Epithelial cell of esophagus (primary cell): Measurements from ENCODE around the gene LENG9.
A peak's percentile ranks its signal among the peaks of the same experiment; 100 is the strongest.
"Not testable (repeated sequence)": the region's sequence is repeated elsewhere in the genome, so short reads cannot be mapped to it uniquely, and the experiment has no call there.

Source experiments
- DNase-seq: peaks from one replicate; pipeline ENCODE4 v3.0.0; 2010; ENCODE audit warnings: low read depth
- H3K4me3 ChIP-seq: 2 replicates; pipeline ENCODE4 v1.5.1; 2011; ENCODE audit warnings: mild to moderate bottlenecking, low read length, control low read depth
- CTCF ChIP-seq: IDR thresholded peaks from 2 replicates; pipeline ENCODE4 v1.5.1; 2011; ENCODE audit warnings: low read depth, mild to moderate bottlenecking, low read length, control low read depth, inconsistent platforms; ENCODE audit not compliant: insufficient read depth; ENCODE audit errors: missing control alignments

The LENG9 gene

GRCh38 chr19:54463531-54464043, at the start of gene LENG9:
LENG9 (minus strand) TSS chr19:54463778; CDS start chr19:54463526, 252 bp downstream.
- H3K4me3 ChIP-seq = peak within 1 kb of the TSS; percentile 81
- DNase-seq = peak; percentile 100
- TF ChIP-seq CTCF = no peak

GRCh38 chr19:54509200-54509940, 45.8 kb upstream of the LENG9 start:
- DNase-seq, H3K4me3 ChIP-seq: not testable (repeated sequence)

GRCh38 chr19:54508487-54508886, 44.9 kb upstream of the LENG9 start:
- H3K4me3 ChIP-seq, DNase-seq: not testable (repeated sequence)

GRCh38 chr19:54507824-54508223, 44.2 kb upstream of the LENG9 start:
- H3K4me3 ChIP-seq = no peak overlapping the region
- DNase-seq = no peak
- TF ChIP-seq CTCF = no peak

- H3K4me3 ChIP-seq, DNase-seq: not testable (repeated sequence)
Measured at GRCh38 chr19:54507038-54507717, 43.6 kb upstream of the LENG9 start.

GRCh38 chr19:54506079-54506478, 42.5 kb upstream of the LENG9 start:
- DNase-seq = no peak
- no peak overlapping the region for H3K4me3 ChIP-seq
- TF ChIP-seq CTCF = no peak

- H3K4me3 ChIP-seq, DNase-seq: not testable (repeated sequence)
Measured at GRCh38 chr19:54505542-54505941, 42.0 kb upstream of the LENG9 start.

GRCh38 chr19:54502518-54503048, 39.0 kb upstream of the LENG9 start, which contains the start of gene LAIR2:
LAIR2 (plus strand) TSS chr19:54502831; CDS start chr19:54502919, 88 bp downstream.
- no peak for DNase-seq
- no peak for TF ChIP-seq CTCF
- H3K4me3 ChIP-seq = no peak within 1 kb of the TSS

GRCh38 chr19:54498451-54498772, 34.8 kb upstream of the LENG9 start:
- not testable (repeated sequence) for DNase-seq, H3K4me3 ChIP-seq

GRCh38 chr19:54497747-54498450, 34.3 kb upstream of the LENG9 start:
- DNase-seq, H3K4me3 ChIP-seq: not testable (repeated sequence)

GRCh38 chr19:54495284-54495683, 31.7 kb upstream of the LENG9 start:
- not testable (repeated sequence) for H3K4me3 ChIP-seq, DNase-seq
